Lower leg skin (tissue), 3 donors: ENCODE measurements around the gene PLEKHG2.

Source experiments
- CTCF ChIP-seq, 3 donors: fragments of 450-650 bp; IDR thresholded peaks; one replicate each; pipeline ENCODE4 v1.5.1; 2016; ENCODE audit warnings: antibody characterized with exemption in 3 of 3, mild to moderate bottlenecking in 3 of 3, moderate library complexity in 2 of 3
- POLR2A ChIP-seq, 2 donors: fragments of 450-650 bp; IDR thresholded peaks; one replicate each; pipeline ENCODE4 v1.6.1; 2016 to 2017; ENCODE audit warnings: antibody characterized with exemption in 2 of 2, mild to moderate bottlenecking in 1 of 2, moderate library complexity in 1 of 2

- TF ChIP-seq POLR2A (IDR thresholded peaks at IDR 0.05) (no peak), CTCF (IDR thresholded peaks at IDR 0.05) (no peak)
These were observed 60.4 kb downstream of the PLEKHG2 start for GRCh38 chr19:39472746-39473442.
